Measurements from ENCODE around the gene TPST2. TPM values are rescaled to one million over a fixed set of nuclear protein-coding genes. Genes with fewer than 3 reads are reported as not detected.

Gene TPST2
- total RNA-seq, 2 donors from 2014 or later, result 37.7 to 82.3 TPM

DNA sequence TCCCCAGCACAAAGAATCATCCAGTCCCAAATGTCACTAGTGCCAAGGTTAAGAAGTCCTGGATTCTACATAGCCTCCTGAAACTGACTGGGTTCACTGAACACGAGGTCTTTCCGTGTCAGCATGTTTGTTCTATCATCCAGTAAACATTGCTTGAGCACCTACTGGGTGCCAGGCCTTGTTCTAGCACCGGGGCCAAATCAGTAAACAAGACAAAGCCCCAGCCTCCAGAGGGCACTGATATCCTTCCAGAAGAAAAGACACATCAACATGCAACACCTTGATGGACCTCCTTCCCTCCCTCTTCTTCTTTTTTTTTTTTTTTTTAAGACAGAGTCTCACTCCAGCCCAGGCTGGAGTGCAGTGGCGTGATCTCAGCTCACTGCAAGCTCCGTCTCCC is 26.9 kb downstream of the TPST2 start:
- DNase-seq (ENCODE audit: low spot score) (no peak), ATAC-seq (ENCODE audit: insufficient number of reproducible peaks, low FRiP score, low read depth) (no peak)
- H3K4me3 ChIP-seq, result no peak overlapping the region
- no peaks in the 10 kb centered on the region for H3K9me3 ChIP-seq
- H3K4me1 ChIP-seq (ENCODE audit: control insufficient read depth in 1 of 2, low read depth in 2 of 2), result peaks cover 0 to 6% of the 10 kb centered on the region in 2 donors
- no peaks in the 10 kb centered on the region for H3K27me3 ChIP-seq (replicated peaks; ENCODE audit: insufficient read depth)
- H3K36me3 ChIP-seq, result peaks cover 3% of the 10 kb centered on the region
- no peak overlapping the region for H3K27ac ChIP-seq
- TF ChIP-seq, protein P1, sequence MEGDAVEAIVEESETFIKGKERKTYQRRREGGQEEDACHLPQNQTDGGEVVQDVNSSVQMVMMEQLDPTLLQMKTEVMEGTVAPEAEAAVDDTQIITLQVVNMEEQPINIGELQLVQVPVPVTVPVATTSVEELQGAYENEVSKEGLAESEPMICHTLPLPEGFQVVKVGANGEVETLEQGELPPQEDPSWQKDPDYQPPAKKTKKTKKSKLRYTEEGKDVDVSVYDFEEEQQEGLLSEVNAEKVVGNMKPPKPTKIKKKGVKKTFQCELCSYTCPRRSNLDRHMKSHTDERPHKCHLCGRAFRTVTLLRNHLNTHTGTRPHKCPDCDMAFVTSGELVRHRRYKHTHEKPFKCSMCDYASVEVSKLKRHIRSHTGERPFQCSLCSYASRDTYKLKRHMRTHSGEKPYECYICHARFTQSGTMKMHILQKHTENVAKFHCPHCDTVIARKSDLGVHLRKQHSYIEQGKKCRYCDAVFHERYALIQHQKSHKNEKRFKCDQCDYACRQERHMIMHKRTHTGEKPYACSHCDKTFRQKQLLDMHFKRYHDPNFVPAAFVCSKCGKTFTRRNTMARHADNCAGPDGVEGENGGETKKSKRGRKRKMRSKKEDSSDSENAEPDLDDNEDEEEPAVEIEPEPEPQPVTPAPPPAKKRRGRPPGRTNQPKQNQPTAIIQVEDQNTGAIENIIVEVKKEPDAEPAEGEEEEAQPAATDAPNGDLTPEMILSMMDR (IDR thresholded peaks at IDR 0.05), result no peak

- Histone ChIP-seq H3K27me3 (replicated peaks; ENCODE audit: insufficient read depth) (no peaks in the 10 kb centered on the region), H3K4me3 (no peak overlapping the region), H3K27ac (no peak overlapping the region), H3K36me3 (peaks cover 3% of the 10 kb centered on the region), H3K9me3 (no peaks in the 10 kb centered on the region), H3K4me1 (ENCODE audit: control insufficient read depth in 1 of 2, low read depth in 2 of 2) (peaks cover 0 to 10% of the 10 kb centered on the region in 2 donors)
- no peak for ATAC-seq (ENCODE audit: insufficient number of reproducible peaks, low FRiP score, low read depth)
- no peak for DNase-seq (ENCODE audit: low spot score)
- TF ChIP-seq, protein P1 (IDR thresholded peaks at IDR 0.05), result no peak
These were observed 28.0 kb downstream of the TPST2 start for GRCh38 chr22:26561756-26562417.

DNA sequence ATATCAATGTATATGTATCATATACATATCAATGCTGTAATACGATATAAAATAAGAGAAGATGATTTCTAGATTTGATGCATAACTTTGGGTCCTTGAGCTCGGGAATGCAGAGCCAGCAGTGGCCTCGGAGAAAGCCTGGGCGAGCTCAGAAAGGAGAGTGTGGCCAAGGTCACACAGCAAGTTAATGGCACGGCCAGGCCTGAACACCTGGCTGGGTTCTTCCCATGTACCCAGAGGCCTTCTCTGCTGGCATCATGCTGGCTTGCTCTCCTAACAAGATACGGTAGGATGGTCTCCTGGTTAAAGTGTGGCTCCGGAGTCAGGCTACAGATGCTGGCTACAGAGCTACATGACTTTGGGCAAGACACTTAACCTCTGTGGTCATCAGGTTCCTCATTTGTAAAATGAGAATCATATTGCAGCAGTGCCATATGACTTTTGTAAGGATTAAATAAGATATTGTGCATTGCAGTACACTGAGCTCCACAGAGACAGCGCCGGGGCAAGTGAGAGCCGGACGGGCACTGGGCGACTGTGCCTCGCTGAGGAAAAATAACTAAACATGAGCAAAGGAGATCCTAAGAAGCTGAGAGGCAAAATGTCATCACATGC is 29.9 kb downstream of the TPST2 start:
- Histone ChIP-seq H3K9me3 (no peaks in the 10 kb centered on the region), H3K36me3 (peaks cover 2% of the 10 kb centered on the region), H3K4me1 (ENCODE audit: control insufficient read depth in 1 of 2, low read depth in 2 of 2) (peaks cover 0 to 10% of the 10 kb centered on the region in 2 donors), H3K27ac (no peak overlapping the region), H3K27me3 (replicated peaks; ENCODE audit: insufficient read depth) (no peaks in the 10 kb centered on the region), H3K4me3 (no peak overlapping the region)
- TF ChIP-seq, protein P1 (IDR thresholded peaks at IDR 0.05), result no peak
- DNase-seq (ENCODE audit: low spot score), result no peak
- ATAC-seq (ENCODE audit: insufficient number of reproducible peaks, low FRiP score, low read depth), result no peak

- peaks cover 0 to 10% of the 10 kb centered on the region in 2 donors for H3K4me1 ChIP-seq (ENCODE audit: control insufficient read depth in 1 of 2, low read depth in 2 of 2)
- DNase-seq (ENCODE audit: low spot score) (no peak), ATAC-seq (ENCODE audit: insufficient number of reproducible peaks, low FRiP score, low read depth) (no peak)
- no peaks in the 10 kb centered on the region for H3K36me3 ChIP-seq
- no peak overlapping the region for H3K27ac ChIP-seq
- H3K27me3 ChIP-seq (replicated peaks; ENCODE audit: insufficient read depth), result no peaks in the 10 kb centered on the region
- TF ChIP-seq, protein P1 (IDR thresholded peaks at IDR 0.05), result no peak
- H3K9me3 ChIP-seq, result no peaks in the 10 kb centered on the region
- H3K4me3 ChIP-seq, result no peak overlapping the region
These were observed 31.6 kb downstream of the TPST2 start for GRCh38 chr22:26558248-26558895.

DNA sequence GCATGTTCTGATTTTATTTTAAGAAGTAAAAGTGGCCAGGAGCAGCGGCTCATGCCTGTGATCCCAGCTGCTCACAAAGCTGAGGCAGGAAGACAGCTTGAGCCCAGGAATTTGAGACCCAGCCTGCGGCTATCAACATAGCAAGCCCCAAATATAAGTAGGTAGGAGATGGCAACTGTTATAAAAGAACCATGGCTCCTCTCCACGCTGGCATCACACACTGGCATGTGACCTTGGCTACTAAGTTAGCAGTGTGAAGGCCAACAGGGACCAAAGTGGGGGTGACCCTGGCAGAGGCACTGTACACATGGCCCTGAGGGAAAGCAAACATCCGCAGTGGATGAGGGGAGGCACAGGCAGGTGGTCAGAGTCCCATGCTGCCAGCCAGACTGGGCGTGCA is 33.0 kb downstream of the TPST2 start:
- TF ChIP-seq, protein P1 (IDR thresholded peaks at IDR 0.05), result no peak
- H3K36me3 ChIP-seq, result no peaks in the 10 kb centered on the region
- no peak overlapping the region for H3K27ac ChIP-seq
- peaks cover 0 to 10% of the 10 kb centered on the region in 2 donors for H3K4me1 ChIP-seq (ENCODE audit: control insufficient read depth in 1 of 2, low read depth in 2 of 2)
- no peaks in the 10 kb centered on the region for H3K27me3 ChIP-seq (replicated peaks; ENCODE audit: insufficient read depth)
- DNase-seq (ENCODE audit: low spot score) (no peak), ATAC-seq (ENCODE audit: insufficient number of reproducible peaks, low FRiP score, low read depth) (no peak)
- H3K4me3 ChIP-seq, result no peak overlapping the region
- no peaks in the 10 kb centered on the region for H3K9me3 ChIP-seq

Data from thoracic aorta (tissue), 2 donors.